Body of pancreas (tissue), 4 donors: ENCODE results near the gene DCAF8L1. TPM values are rescaled to one million over a fixed set of nuclear protein-coding genes. Genes with fewer than 3 reads are reported as not detected.
"Not testable (repeated sequence)": the region's sequence is repeated elsewhere in the genome, so short reads cannot be mapped to it uniquely, and the experiment has no call there.

Source experiments
- ATAC-seq: fragments of 150-250 bp; one replicate; pipeline ENCODE4 v1.9.1; 2016
- DNase-seq, 4 donors: peaks; one replicate each; pipeline ENCODE4 v3.0.0-alpha.2; 2019
- H3K27ac ChIP-seq, 4 donors: fragments of 200-600 bp; sonication (generic); 1 replicate in 3 of 4; 2 replicates in 1 of 4; pipeline versions ENCODE4 v1.5.1 to v1.6.1; 2016 to 2019; ENCODE audit warnings: mild to moderate bottlenecking in 1 of 4, mixed read lengths in 1 of 4, moderate library complexity in 1 of 4
- H3K27me3 ChIP-seq, 2 donors: fragments of 200-600 bp; sonication (generic); one replicate each; pipeline ENCODE4 v1.6.0; 2016; ENCODE audit warnings: mild to moderate bottlenecking in 1 of 2
- H3K36me3 ChIP-seq, 2 donors: fragments of 200-600 bp; sonication (generic); replicated peaks in 1 of 2; 2 replicates each; pipeline ENCODE4 v1.5.1; 2016; ENCODE audit warnings: low read depth in 2 of 2; ENCODE audit not compliant: insufficient read depth in 1 of 2
- H3K4me1 ChIP-seq: fragments of 200-600 bp; sonication (generic); one replicate; pipeline ENCODE4 v1.6.0; 2016
- H3K4me3 ChIP-seq, 2 donors: fragments of 200-600 bp; sonication (generic); 1 replicate in 1 of 2; 2 replicates in 1 of 2; pipeline ENCODE4 v1.5.1; 2016 to 2019
- H3K9me3 ChIP-seq, 3 donors: fragments of 200-600 bp; sonication (generic); 1 replicate in 2 of 3; 2 replicates in 1 of 3; pipeline ENCODE4 v1.5.1; 2016
- POLR2A ChIP-seq, 3 donors: fragments of 450-650 bp; IDR thresholded peaks; one replicate each; pipeline ENCODE4 v1.6.1; 2016; ENCODE audit warnings: antibody characterized with exemption in 3 of 3, mild to moderate bottlenecking in 2 of 3
- WGBS, 2 donors: methylation state at CpG; one replicate each; pipeline ENCODE4 v1.1.5; 2017; 5-methylcytosine and 5-hydroxymethylcytosine counted together
- intact Hi-C: fragments of 100-400 bp; cut with DNase I; formaldehyde crosslinking; loops from one replicate; pipeline ENCODE4 v1.15.1; 2023
- total RNA-seq, 2 donors: library from RNA; depleted of rRNA; stranded (reverse); fragments of >200 nt; gene quantifications; one replicate each; pipeline ENCODE4 v1.1.0, GENCODE V29; 2016
- TF ChIP-seq, protein P1 (sequence below), 7 experiments: fragments of 450-650 bp in 4 of 7; fragments of 200-600 bp in 3 of 7; sonication (generic) in 3 of 7; IDR thresholded peaks; one replicate each; pipeline ENCODE4 v1.5.1; 2016 to 2019; ENCODE audit warnings: antibody characterized with exemption in 7 of 7

The DCAF8L1 gene
- total RNA-seq, 2 donors from 2014 or later, result not detected

DNA sequence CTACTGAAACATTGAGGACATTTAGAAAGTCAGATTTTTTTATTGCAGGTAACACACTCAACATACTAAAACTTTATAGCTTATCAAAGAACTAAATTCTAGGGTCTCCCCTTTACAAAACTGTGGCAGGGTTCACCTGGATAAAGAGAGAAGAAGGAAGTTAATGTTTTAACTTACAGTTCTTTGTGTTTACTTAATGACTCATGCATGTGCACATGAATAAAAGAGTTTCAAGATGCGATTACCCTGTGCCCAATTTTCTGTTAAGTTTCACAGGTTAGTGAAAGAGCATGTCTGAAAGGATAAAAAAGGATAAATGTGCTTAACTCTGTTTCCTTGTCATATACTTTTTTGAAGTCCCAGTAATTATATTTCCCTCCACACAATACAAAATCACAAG, 16.8 kb downstream of the DCAF8L1 start:
- 9 to 21% methylated on average over 1 of the region's 1 CpG for WGBS, 2 donors
- Histone ChIP-seq H3K36me3 (no peaks in the 10 kb centered on the region), H3K27ac (peak overlapping the region in 2 of 4 donors; percentile 26 to 34), H3K4me3 (no peak overlapping the region), H3K9me3 (no peaks in the 10 kb centered on the region), H3K4me1 (no peaks in the 10 kb centered on the region), H3K27me3 (no peaks in the 10 kb centered on the region)
- TF ChIP-seq, protein P1, sequence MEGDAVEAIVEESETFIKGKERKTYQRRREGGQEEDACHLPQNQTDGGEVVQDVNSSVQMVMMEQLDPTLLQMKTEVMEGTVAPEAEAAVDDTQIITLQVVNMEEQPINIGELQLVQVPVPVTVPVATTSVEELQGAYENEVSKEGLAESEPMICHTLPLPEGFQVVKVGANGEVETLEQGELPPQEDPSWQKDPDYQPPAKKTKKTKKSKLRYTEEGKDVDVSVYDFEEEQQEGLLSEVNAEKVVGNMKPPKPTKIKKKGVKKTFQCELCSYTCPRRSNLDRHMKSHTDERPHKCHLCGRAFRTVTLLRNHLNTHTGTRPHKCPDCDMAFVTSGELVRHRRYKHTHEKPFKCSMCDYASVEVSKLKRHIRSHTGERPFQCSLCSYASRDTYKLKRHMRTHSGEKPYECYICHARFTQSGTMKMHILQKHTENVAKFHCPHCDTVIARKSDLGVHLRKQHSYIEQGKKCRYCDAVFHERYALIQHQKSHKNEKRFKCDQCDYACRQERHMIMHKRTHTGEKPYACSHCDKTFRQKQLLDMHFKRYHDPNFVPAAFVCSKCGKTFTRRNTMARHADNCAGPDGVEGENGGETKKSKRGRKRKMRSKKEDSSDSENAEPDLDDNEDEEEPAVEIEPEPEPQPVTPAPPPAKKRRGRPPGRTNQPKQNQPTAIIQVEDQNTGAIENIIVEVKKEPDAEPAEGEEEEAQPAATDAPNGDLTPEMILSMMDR (IDR thresholded peaks at IDR 0.05), result no peak
- no peak for TF ChIP-seq POLR2A (IDR thresholded peaks at IDR 0.05)
- intact Hi-C loops, result no loop called here
- DNase-seq (no peak), ATAC-seq (peak; percentile 63)

DNA sequence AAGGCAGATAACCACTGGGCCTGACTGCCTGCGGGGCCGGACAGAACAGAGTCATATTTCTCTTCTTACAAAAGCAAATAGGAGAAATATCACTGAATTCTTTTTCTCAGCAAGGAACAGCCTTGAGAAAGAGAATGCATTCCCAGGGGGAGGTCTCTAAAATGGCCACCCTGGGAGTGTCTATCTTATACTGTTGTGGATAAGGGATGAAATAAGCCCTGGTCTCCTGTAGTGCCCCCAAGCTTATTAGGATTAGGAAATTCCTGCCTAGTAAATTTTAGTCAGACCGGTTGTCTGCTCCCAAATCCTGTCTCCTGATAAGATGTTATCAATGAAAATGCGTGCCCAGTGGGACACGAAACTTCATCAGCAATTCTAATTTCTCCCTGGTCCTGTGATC, 20.8 kb downstream of the DCAF8L1 start:
- H3K27me3 ChIP-seq, H3K4me3 ChIP-seq, ATAC-seq, H3K4me1 ChIP-seq, intact Hi-C loops, H3K27ac ChIP-seq, H3K9me3 ChIP-seq, DNase-seq, H3K36me3 ChIP-seq: not testable (repeated sequence)
- WGBS, 2 donors, result 92 to 93% methylated on average over 5 of the region's 5 CpGs

DNA sequence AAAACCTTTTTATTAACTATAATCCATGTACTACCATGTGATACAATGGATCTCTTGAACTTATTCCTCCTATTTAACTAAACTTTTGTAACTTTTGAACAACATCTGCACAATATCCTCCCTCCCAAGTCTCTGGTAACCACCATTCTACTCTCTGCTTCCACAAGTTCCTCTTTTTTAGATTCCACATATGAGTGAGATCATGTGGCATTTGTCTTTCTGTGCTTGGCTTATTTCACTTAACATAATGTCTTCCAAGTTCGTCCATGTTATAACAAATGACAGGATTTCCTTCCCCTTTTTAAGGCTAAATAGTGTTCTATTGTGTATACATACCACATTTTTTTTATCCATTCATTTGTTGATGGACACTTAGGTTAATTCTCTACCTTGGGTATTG, 28.1 kb downstream of the DCAF8L1 start:
- Histone ChIP-seq H3K4me1 (no peaks in the 10 kb centered on the region), H3K27ac (no peak overlapping the region), H3K36me3 (no peaks in the 10 kb centered on the region), H3K27me3 (no peaks in the 10 kb centered on the region), H3K9me3 (no peaks in the 10 kb centered on the region), H3K4me3 (no peak overlapping the region)
- DNase-seq, result no peak
- intact Hi-C loops, result no loop called here
- TF ChIP-seq, protein P1 (IDR thresholded peaks at IDR 0.05), result no peak
- TF ChIP-seq POLR2A (IDR thresholded peaks at IDR 0.05), result no peak
- no peak for ATAC-seq
- WGBS, 2 donors, result 39 to 41% methylated on average over 1 of the region's 1 CpG

DNA sequence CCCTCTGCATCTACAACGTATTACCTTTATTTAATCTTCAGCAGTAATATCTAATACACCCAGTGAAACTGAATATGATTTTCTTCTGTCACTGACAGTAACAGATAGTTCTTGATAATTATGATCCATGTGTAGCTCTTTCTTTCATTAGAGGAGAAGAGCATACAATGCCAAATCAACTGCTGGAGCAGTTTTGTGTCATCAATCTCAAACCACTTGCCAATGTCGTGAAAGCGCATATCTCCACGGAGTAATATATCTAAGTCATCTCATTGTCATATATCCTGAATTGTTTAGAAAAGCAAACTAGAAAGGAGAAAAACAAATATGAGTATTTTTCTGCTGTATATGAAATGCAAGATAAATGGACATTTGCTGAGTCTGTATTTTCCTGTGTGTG, 47.9 kb downstream of the DCAF8L1 start:
- Histone ChIP-seq H3K36me3 (no peaks in the 10 kb centered on the region), H3K27me3 (no peaks in the 10 kb centered on the region), H3K9me3 (no peaks in the 10 kb centered on the region), H3K4me1 (no peaks in the 10 kb centered on the region), H3K4me3 (no peak overlapping the region), H3K27ac (no peak overlapping the region)
- no peak for DNase-seq
- ATAC-seq, result no peak
- WGBS, 2 donors, result 61 to 64% methylated on average over 4 of the region's 4 CpGs
- intact Hi-C loops, result no loop called here
- no peak for TF ChIP-seq POLR2A (IDR thresholded peaks at IDR 0.05)
- TF ChIP-seq, protein P1 (IDR thresholded peaks at IDR 0.05), result no peak

Other genes starting within 250 kb of the DCAF8L1 start
- not detected for gene MAGEB10, start 173.5 kb downstream of the DCAF8L1 start, total RNA-seq